CD4-positive, alpha-beta memory T cell (primary cell): Measurements from ENCODE around the gene UBN1. TPM values are rescaled to one million over a fixed set of nuclear protein-coding genes. Genes with fewer than 3 reads are reported as not detected.

Experiments
- CTCF ChIA-PET: fragments of 350-600 bp; sonication (Branson Sonifier 250); formaldehyde crosslinking; loops from one replicate; lab custom pipeline; 2021; ENCODE audit warnings: inconsistent platforms; ENCODE audit not compliant: partially characterized antibody; lab: Charles Lee
- POLR2A ChIA-PET: fragments of 350-600 bp; sonication (Branson Sonifier 250); formaldehyde crosslinking; loops from one replicate; lab custom pipeline; 2021; ENCODE audit not compliant: partially characterized antibody; lab: Charles Lee
- DNase-seq, 5 donors: peaks; one replicate each; pipeline versions ENCODE4 v3.0.0 to v3.0.0-alpha.2; 2020 to 2022; ENCODE audit warnings: mixed read lengths in 1 of 5
- H3K27ac ChIP-seq: one replicate; pipeline ENCODE4 v1.7.0; 2013; ENCODE audit warnings: low read depth, low read length
- H3K27me3 ChIP-seq: 2 replicates; pipeline ENCODE4 v1.7.0; 2013; ENCODE audit warnings: mild to moderate bottlenecking, low read length, moderate library complexity; ENCODE audit not compliant: insufficient read depth
- H3K36me3 ChIP-seq: 2 replicates; pipeline ENCODE4 v1.7.0; 2013; ENCODE audit warnings: mild to moderate bottlenecking, low read length, moderate library complexity; ENCODE audit not compliant: insufficient read depth
- H3K4me1 ChIP-seq: 2 replicates; pipeline ENCODE4 v1.7.0; 2013; ENCODE audit warnings: mild to moderate bottlenecking, low read length, moderate library complexity; ENCODE audit not compliant: insufficient read depth
- H3K4me3 ChIP-seq, 2 donors: one replicate each; pipeline ENCODE4 v1.7.0; 2013; ENCODE audit warnings: low read length in 2 of 2, mild to moderate bottlenecking in 1 of 2
- H3K9me3 ChIP-seq, 2 donors: one replicate each; pipeline ENCODE4 v1.7.0; 2013; ENCODE audit warnings: low read length in 2 of 2, control low read depth in 1 of 2; ENCODE audit not compliant: control insufficient read depth in 1 of 2
- H3K27ac Mint-ChIP-seq, 7 donors: one replicate each; pipeline ENCODE4 v1.8.0; 2020 to 2021; ENCODE audit warnings: mixed read lengths in 7 of 7, mild to moderate bottlenecking in 6 of 7, inconsistent platforms in 3 of 7, moderate library complexity in 3 of 7
- H3K27me3 Mint-ChIP-seq, 2 donors: one replicate each; pipeline ENCODE4 v1.8.0; 2020 to 2021; ENCODE audit warnings: mixed read lengths in 2 of 2
- H3K36me3 Mint-ChIP-seq, 2 donors: one replicate each; pipeline ENCODE4 v1.8.0; 2020 to 2021; ENCODE audit warnings: mixed read lengths in 2 of 2, inconsistent platforms in 1 of 2, mild to moderate bottlenecking in 1 of 2
- H3K4me1 Mint-ChIP-seq, 4 donors: one replicate each; pipeline ENCODE4 v1.8.0; 2020 to 2021; ENCODE audit warnings: mixed read lengths in 4 of 4, mild to moderate bottlenecking in 1 of 4
- H3K4me3 Mint-ChIP-seq, 8 donors: one replicate each; pipeline ENCODE4 v1.8.0; 2020 to 2021; ENCODE audit warnings: mixed read lengths in 8 of 8, mild to moderate bottlenecking in 7 of 8, moderate library complexity in 6 of 8, inconsistent platforms in 3 of 8
- H3K9me3 Mint-ChIP-seq, 8 donors: one replicate each; pipeline ENCODE4 v1.8.0; 2020 to 2021; ENCODE audit warnings: mixed read lengths in 8 of 8, mild to moderate bottlenecking in 5 of 8, inconsistent platforms in 3 of 8, moderate library complexity in 1 of 8
- intact Hi-C: fragments of 100-400 bp; cut with micrococcal nuclease; formaldehyde crosslinking; loops from one replicate; pipeline ENCODE4 v1.15.1; 2023
- polyA plus RNA-seq, 2 donors: library from polyadenylated mRNA; unstranded; fragments of 300-500 nt; fragmentation: Illumina TruSeq; gene quantifications; one replicate each; pipeline ENCODE4 v1.2.3, GENCODE V29; 2021
- total RNA-seq, 2 experiments: library from RNA; stranded (reverse); gene quantifications; one replicate each; pipeline ENCODE4 v1.2.3, GENCODE V29; 2021

Gene UBN1
- total and polyA plus RNA-seq, 4 experiments from 2014 or later: 6.0 to 42.7 (median 29.0) TPM

- intact Hi-C loops: loop anchor here (10.0 kb wide), 1 partner anchor 190 kb away; the partner anchor contains the start of gene UBALD1
- Mint-ChIP-seq H3K4me1 (peaks cover 1 to 25% (median 11%) of the 10 kb centered on the region in 4 donors), H3K36me3 (peaks cover 11 to 40% of the 10 kb centered on the region in 2 donors), H3K9me3 (no peaks in the 10 kb centered on the region), H3K27ac (no peak overlapping the region), H3K4me3 (peak overlapping the region in 1 of 8 donors; percentile 25), H3K27me3 (no peaks in the 10 kb centered on the region)
- DNase-seq: no peak
- Histone ChIP-seq H3K4me1 (peaks cover 18% of the 10 kb centered on the region), H3K36me3 (peaks cover 7% of the 10 kb centered on the region), H3K4me3 (no peak overlapping the region), H3K27ac (no peak overlapping the region), H3K9me3 (no peaks in the 10 kb centered on the region), H3K27me3 (no peaks in the 10 kb centered on the region)
- CTCF ChIA-PET: no interaction called here
- POLR2A ChIA-PET: no interaction called here
These were observed 42.0 kb upstream of the UBN1 start for GRCh38 chr16:4805231-4805630.

GRCh38 chr16:4806280-4806679, 41.0 kb upstream of the UBN1 start:
- Histone ChIP-seq H3K4me1 (peaks cover 15% of the 10 kb centered on the region), H3K36me3 (peaks cover 7% of the 10 kb centered on the region), H3K9me3 (no peaks in the 10 kb centered on the region), H3K27ac (no peak overlapping the region), H3K27me3 (no peaks in the 10 kb centered on the region), H3K4me3 (no peak overlapping the region)
- Mint-ChIP-seq H3K4me1 (peaks cover 0 to 18% (median 7%) of the 10 kb centered on the region in 4 donors), H3K27ac (peak overlapping the region in 1 of 7 donors; percentile 55), H3K9me3 (no peaks in the 10 kb centered on the region), H3K36me3 (peaks cover 11 to 48% of the 10 kb centered on the region in 2 donors), H3K27me3 (no peaks in the 10 kb centered on the region), H3K4me3 (no peak overlapping the region)
- intact Hi-C loops: loop anchor here (10.0 kb wide), 1 partner anchor 191 kb away; the partner anchor contains the start of gene UBALD1
- no peak for DNase-seq
- ChIA-PET POLR2A (no interaction called here), CTCF (no interaction called here)

- ChIA-PET CTCF (no interaction called here), POLR2A (no interaction called here)
- Histone ChIP-seq H3K4me1 (no peaks in the 10 kb centered on the region), H3K27ac (no peak overlapping the region), H3K36me3 (peaks cover 39% of the 10 kb centered on the region), H3K9me3 (no peaks in the 10 kb centered on the region), H3K27me3 (no peaks in the 10 kb centered on the region), H3K4me3 (no peak overlapping the region)
- Mint-ChIP-seq H3K27me3 (no peaks in the 10 kb centered on the region), H3K36me3 (peaks cover 26 to 64% of the 10 kb centered on the region in 2 donors), H3K9me3 (no peaks in the 10 kb centered on the region), H3K4me1 (no peaks in the 10 kb centered on the region), H3K27ac (no peak overlapping the region), H3K4me3 (no peak overlapping the region)
- intact Hi-C loops: no loop called here
- no peak for DNase-seq
These were observed 36.0 kb upstream of the UBN1 start for GRCh38 chr16:4811242-4811641.

GRCh38 chr16:4811773-4812172, 35.5 kb upstream of the UBN1 start:
- Mint-ChIP-seq H3K27me3 (no peaks in the 10 kb centered on the region), H3K9me3 (no peaks in the 10 kb centered on the region), H3K4me1 (no peaks in the 10 kb centered on the region), H3K36me3 (peaks cover 29 to 67% of the 10 kb centered on the region in 2 donors), H3K27ac (no peak overlapping the region), H3K4me3 (no peak overlapping the region)
- POLR2A ChIA-PET: interaction anchor here (0.6 kb wide), 1 partner anchor 188 kb away, joined by 3 read pairs; no protein-coding TSS in a partner anchor
- Histone ChIP-seq H3K4me1 (no peaks in the 10 kb centered on the region), H3K36me3 (peaks cover 42% of the 10 kb centered on the region), H3K27me3 (no peaks in the 10 kb centered on the region), H3K9me3 (no peaks in the 10 kb centered on the region), H3K27ac (no peak overlapping the region), H3K4me3 (no peak overlapping the region)
- DNase-seq: no peak
- intact Hi-C loops: no loop called here
- CTCF ChIA-PET: no interaction called here

GRCh38 chr16:4813251-4814003, 33.9 kb upstream of the UBN1 start:
- H3K4me3 Mint-ChIP-seq: no peak overlapping the region
- no peaks in the 10 kb centered on the region for H3K4me1 Mint-ChIP-seq
- no peaks in the 10 kb centered on the region for H3K27me3 ChIP-seq
- H3K27ac ChIP-seq: no peak overlapping the region
- peak overlapping the region in 1 of 7 donors; percentile 43 for H3K27ac Mint-ChIP-seq
- DNase-seq: no peak
- no peak overlapping the region for H3K4me3 ChIP-seq
- ChIA-PET CTCF (interaction anchor here (1.4 kb wide), 1 partner anchor 11 kb away, joined by 3 read pairs; the partner anchor contains the start of gene ROGDI), POLR2A (no interaction called here)
- no peaks in the 10 kb centered on the region for H3K27me3 Mint-ChIP-seq
- H3K9me3 Mint-ChIP-seq: no peaks in the 10 kb centered on the region
- peaks cover 25 to 67% of the 10 kb centered on the region in 2 donors for H3K36me3 Mint-ChIP-seq
- no peaks in the 10 kb centered on the region for H3K4me1 ChIP-seq
- intact Hi-C loops: no loop called here
- H3K9me3 ChIP-seq: no peaks in the 10 kb centered on the region
- peaks cover 42% of the 10 kb centered on the region for H3K36me3 ChIP-seq

- Mint-ChIP-seq H3K36me3 (peaks cover 30 to 68% of the 10 kb centered on the region in 2 donors), H3K27me3 (no peaks in the 10 kb centered on the region), H3K4me1 (no peaks in the 10 kb centered on the region), H3K4me3 (no peak overlapping the region), H3K9me3 (peaks cover 0 to 3% (median 0%) of the 10 kb centered on the region in 8 donors), H3K27ac (peak overlapping the region in 2 of 7 donors; percentile 30 to 43)
- Histone ChIP-seq H3K4me3 (no peak overlapping the region), H3K27ac (no peak overlapping the region), H3K4me1 (no peaks in the 10 kb centered on the region), H3K36me3 (peaks cover 42% of the 10 kb centered on the region), H3K9me3 (no peaks in the 10 kb centered on the region), H3K27me3 (no peaks in the 10 kb centered on the region)
- POLR2A ChIA-PET: no interaction called here
- no peak for DNase-seq
- CTCF ChIA-PET: interaction anchor here (1.4 kb wide), 1 partner anchor 11 kb away, joined by 3 read pairs; the partner anchor contains the start of gene ROGDI
- intact Hi-C loops: no loop called here
These were observed 33.2 kb upstream of the UBN1 start for GRCh38 chr16:4814046-4814445.

GRCh38 chr16:4814542-4815173, 32.6 kb upstream of the UBN1 start:
- Histone ChIP-seq H3K4me3 (no peak overlapping the region), H3K36me3 (peaks cover 48% of the 10 kb centered on the region), H3K9me3 (no peaks in the 10 kb centered on the region), H3K4me1 (no peaks in the 10 kb centered on the region), H3K27me3 (no peaks in the 10 kb centered on the region), H3K27ac (no peak overlapping the region)
- Mint-ChIP-seq H3K27me3 (no peaks in the 10 kb centered on the region), H3K4me3 (no peak overlapping the region), H3K4me1 (no peaks in the 10 kb centered on the region), H3K27ac (no peak overlapping the region), H3K9me3 (peaks cover 0 to 3% (median 0%) of the 10 kb centered on the region in 8 donors), H3K36me3 (peaks cover 32 to 72% of the 10 kb centered on the region in 2 donors)
- intact Hi-C loops: no loop called here
- ChIA-PET POLR2A (interaction anchor here (0.7 to 2.0 kb wide), 2 partner anchors 12 to 46 kb away, joined by 3 to 5 read pairs; partner anchors contain the start of gene ROGDI), CTCF (interaction anchor here (1.1 kb wide), 1 partner anchor 81 kb away, joined by 3 read pairs; the partner anchor contains the start of genes ANKS3 and DNAAF8)
- no peak for DNase-seq
